ENCODE results near the gene XXYLT1. TPM values are rescaled to one million over a fixed set of nuclear protein-coding genes. Genes with fewer than 3 reads are reported as not detected.

XXYLT1 gene
- polyA plus RNA-seq, 4 donors: 0.81 to 11.7 (median 4.6) TPM

- 80 to 82% (median 82%) methylated on average over 6 of the region's 6 CpGs for WGBS, 3 donors
- no peaks in the 10 kb centered on the region for H3K36me3 ChIP-seq (ENCODE audit: control insufficient read depth in 3 of 3, insufficient read depth in 2 of 3, low read depth in 1 of 3, low read length in 3 of 3)
- no peak overlapping the region for H3K27ac ChIP-seq (ENCODE audit: low read depth in 1 of 3, low read length in 2 of 3)
- H3K9me3 ChIP-seq (ENCODE audit: control insufficient read depth in 2 of 2, insufficient read depth in 1 of 2, low read depth in 1 of 2, low read length in 1 of 2): no peaks in the 10 kb centered on the region
- H3K4me1 ChIP-seq (ENCODE audit: control insufficient read depth in 3 of 3, insufficient read depth in 2 of 3, low read depth in 1 of 3, low read length in 2 of 3): no peaks in the 10 kb centered on the region
- H3K4me3 ChIP-seq (ENCODE audit: low read depth in 1 of 3, low read length in 3 of 3): no peak overlapping the region
- no peak for FAIRE-seq
- H3K27me3 ChIP-seq (ENCODE audit: control insufficient read depth in 3 of 3, insufficient read depth in 3 of 3, low read length in 3 of 3): peaks cover 0 to 18% (median 4%) of the 10 kb centered on the region in 3 donors
- DNase-seq: no peak
Observed at GRCh38 chr3:195019335-195019734, 251.6 kb downstream of the XXYLT1 start.

Other genes with a start within 250 kb of the XXYLT1 start
- 10 to 100 TPM in 2 of 4 donors, 1 to 10 TPM in 2; 9.2 to 30.5 (median 10.3) TPM for gene ACAP2, start 171.9 kb upstream of the XXYLT1 start, polyA plus RNA-seq

Data from small intestine (tissue), 7 donors.